Mucosa of rectum (tissue), 2 donors: ENCODE data around the gene QRSL1.
"Not testable (repeated sequence)": the region's sequence is repeated elsewhere in the genome, so short reads cannot be mapped to it uniquely, and the experiment has no call there.

Experiments used
- H3K27ac ChIP-seq, 2 donors: one replicate each; pipeline ENCODE4 v1.7.0; 2013; ENCODE audit warnings: inconsistent platforms in 2 of 2, low read depth in 2 of 2, low read length in 2 of 2
- H3K27me3 ChIP-seq, 2 donors: one replicate each; pipeline ENCODE4 v1.7.0; 2013; ENCODE audit warnings: low read length in 2 of 2; ENCODE audit not compliant: control insufficient read depth in 2 of 2, insufficient read depth in 2 of 2
- H3K36me3 ChIP-seq, 2 donors: one replicate each; pipeline ENCODE4 v1.7.0; 2013; ENCODE audit warnings: low read length in 2 of 2; ENCODE audit not compliant: control insufficient read depth in 2 of 2, insufficient read depth in 2 of 2
- H3K4me1 ChIP-seq, 2 donors: one replicate each; pipeline ENCODE4 v1.7.0; 2013; ENCODE audit warnings: low read length in 2 of 2, mild to moderate bottlenecking in 1 of 2; ENCODE audit not compliant: control insufficient read depth in 2 of 2, insufficient read depth in 2 of 2
- H3K4me3 ChIP-seq, 2 donors: one replicate each; pipeline ENCODE4 v1.7.0; 2013; ENCODE audit warnings: low read length in 2 of 2
- H3K9ac ChIP-seq, 2 donors: one replicate each; pipeline ENCODE4 v1.7.0; 2013; ENCODE audit warnings: low read length in 2 of 2, low read depth in 1 of 2, mild to moderate bottlenecking in 1 of 2
- H3K9me3 ChIP-seq, 2 donors: one replicate each; pipeline ENCODE4 v1.7.0; 2013; ENCODE audit warnings: low read length in 2 of 2; ENCODE audit not compliant: control insufficient read depth in 2 of 2
- donor health status: healthy.
- donor health status: Normal muscosa, but diverticular disease.

The QRSL1 gene

DNA sequence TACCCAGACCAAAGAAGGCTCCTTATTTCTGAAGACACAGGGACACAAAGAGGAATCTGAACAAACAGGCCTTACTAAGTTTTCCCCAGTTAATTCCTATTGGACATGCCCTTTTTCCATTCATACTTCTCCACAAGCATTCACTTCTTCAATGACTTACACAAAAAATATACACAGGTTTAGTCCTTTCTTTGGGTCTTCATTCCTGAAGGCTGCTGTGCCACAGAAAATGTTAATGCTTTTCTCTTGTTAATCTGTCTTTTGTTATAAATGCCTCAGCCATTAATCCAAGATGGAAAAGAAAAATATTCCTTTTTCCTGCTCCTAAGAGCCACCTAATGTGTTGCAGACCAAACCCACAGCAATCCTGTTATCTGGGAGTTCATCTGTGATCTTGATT is 71.2 kb downstream of the QRSL1 start:
- Histone ChIP-seq H3K9me3 (peaks cover 2 to 4% of the 10 kb centered on the region in 2 donors), H3K27me3 (no peaks in the 10 kb centered on the region), H3K36me3 (no peaks in the 10 kb centered on the region), H3K27ac (no peak overlapping the region), H3K4me3 (no peak overlapping the region), H3K9ac (no peak overlapping the region), H3K4me1 (peaks cover 5 to 9% of the 10 kb centered on the region in 2 donors)

DNA sequence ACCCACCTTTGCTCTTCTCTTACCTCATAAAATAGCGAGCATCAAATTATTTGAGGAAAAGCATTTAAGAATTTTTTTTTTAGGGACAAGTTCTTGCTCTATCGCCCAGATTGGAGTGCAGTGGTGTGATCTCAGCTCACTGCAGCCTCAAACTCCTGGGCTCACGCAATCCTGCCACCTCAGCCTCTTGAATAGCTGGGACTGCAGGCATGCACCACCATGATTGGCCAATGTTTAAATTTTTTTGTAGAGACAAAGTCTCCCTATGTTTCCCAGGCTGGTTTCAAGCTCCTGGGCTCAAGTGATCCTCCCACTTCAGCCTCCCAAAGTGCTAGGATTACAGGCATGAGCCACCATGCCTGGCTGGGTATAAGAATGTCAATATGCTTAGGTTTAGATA is 71.8 kb downstream of the QRSL1 start:
- H3K36me3 ChIP-seq, H3K9ac ChIP-seq, H3K9me3 ChIP-seq, H3K4me1 ChIP-seq, H3K27ac ChIP-seq, H3K27me3 ChIP-seq, H3K4me3 ChIP-seq: not testable (repeated sequence)

DNA sequence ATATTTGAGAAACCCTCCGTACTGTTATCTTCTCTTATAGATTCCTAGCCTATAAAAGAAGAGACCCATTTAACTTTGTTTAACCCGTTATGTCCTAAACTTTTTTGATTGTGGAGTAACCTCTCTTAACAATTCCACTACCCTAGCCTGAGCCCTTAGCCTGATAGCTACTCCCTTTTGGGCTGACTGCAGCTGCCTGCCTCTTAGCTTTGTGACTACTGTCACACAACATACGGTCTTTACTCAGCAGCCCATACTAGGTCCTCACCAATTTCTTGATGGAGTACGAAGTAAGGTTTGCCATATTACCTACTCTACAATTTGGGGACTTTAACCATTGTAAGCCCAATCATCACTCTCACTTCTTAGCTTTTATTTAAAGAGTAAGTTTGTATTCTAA is 72.7 kb downstream of the QRSL1 start:
- H3K27me3 ChIP-seq = no peaks in the 10 kb centered on the region
- no peaks in the 10 kb centered on the region for H3K36me3 ChIP-seq
- H3K9ac ChIP-seq = peak overlapping the region; percentile 5 to 21
- H3K4me3 ChIP-seq = no peak overlapping the region
- peaks cover 2 to 4% of the 10 kb centered on the region in 2 donors for H3K9me3 ChIP-seq
- H3K27ac ChIP-seq = peak overlapping the region in 1 of 2 donors; percentile 58
- H3K4me1 ChIP-seq = peaks cover 5 to 9% of the 10 kb centered on the region in 2 donors

DNA sequence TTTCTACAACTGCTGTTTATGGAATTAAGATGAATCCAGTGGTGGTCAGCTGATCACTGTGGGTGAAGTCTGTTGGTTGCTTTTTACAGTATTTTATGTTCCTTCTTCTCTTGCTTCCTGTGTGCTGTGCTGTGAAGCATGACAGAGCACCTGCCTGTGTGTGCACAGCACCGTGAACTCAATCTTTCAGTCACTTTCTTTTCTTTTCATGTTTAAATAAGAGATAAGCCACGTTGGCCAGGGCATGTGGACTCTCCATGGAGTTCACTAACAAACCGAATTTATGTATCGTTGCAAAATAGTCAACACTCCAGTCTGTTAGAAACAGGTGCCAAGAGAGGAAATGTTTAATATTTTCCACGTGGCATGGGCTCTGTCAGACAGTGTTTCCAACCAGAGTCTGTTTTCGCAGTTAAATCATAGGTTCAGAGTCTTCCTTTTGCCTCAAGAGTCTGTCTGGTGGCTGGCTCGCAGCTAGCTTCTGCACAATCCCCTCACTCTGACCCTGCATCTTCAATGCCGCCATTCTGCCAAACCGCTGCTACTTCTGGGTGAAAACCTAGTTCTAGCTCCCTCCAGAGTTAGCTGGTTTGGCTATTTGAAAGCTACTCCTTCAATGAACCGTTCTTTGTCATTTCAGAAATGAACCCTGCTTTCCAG is 73.2 kb downstream of the QRSL1 start:
- Histone ChIP-seq H3K27ac (peak overlapping the region; percentile 12 to 58), H3K4me1 (peaks cover 5 to 9% of the 10 kb centered on the region in 2 donors), H3K36me3 (no peaks in the 10 kb centered on the region), H3K9me3 (peaks cover 2 to 4% of the 10 kb centered on the region in 2 donors), H3K4me3 (peak overlapping the region in 1 of 2 donors; percentile 53), H3K27me3 (no peaks in the 10 kb centered on the region), H3K9ac (peak overlapping the region; percentile 5 to 42)

DNA sequence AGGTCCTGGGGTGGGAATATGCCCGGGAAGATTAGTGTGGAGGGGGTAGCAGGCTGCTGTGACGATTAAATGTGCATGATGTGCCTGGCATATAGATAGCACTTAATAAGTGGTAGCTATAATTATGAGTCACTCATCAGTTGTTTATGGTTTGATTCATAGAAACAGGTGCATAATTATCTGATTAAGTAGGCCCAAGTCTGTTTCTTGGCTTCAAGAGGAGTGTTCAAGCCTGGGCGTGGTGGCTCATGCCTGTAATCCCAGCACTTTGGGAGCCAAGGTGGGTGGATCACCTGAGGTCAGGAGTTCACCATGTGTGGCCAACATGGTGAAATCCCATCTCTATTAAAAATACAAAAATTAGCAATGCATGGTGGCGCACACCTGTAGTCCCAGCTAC is 74.9 kb downstream of the QRSL1 start:
- Histone ChIP-seq H3K27ac (no peak overlapping the region), H3K4me3 (no peak overlapping the region), H3K27me3 (no peaks in the 10 kb centered on the region), H3K9me3 (peaks cover 2 to 4% of the 10 kb centered on the region in 2 donors), H3K4me1 (peaks cover 5 to 9% of the 10 kb centered on the region in 2 donors), H3K9ac (no peak overlapping the region), H3K36me3 (no peaks in the 10 kb centered on the region)

DNA sequence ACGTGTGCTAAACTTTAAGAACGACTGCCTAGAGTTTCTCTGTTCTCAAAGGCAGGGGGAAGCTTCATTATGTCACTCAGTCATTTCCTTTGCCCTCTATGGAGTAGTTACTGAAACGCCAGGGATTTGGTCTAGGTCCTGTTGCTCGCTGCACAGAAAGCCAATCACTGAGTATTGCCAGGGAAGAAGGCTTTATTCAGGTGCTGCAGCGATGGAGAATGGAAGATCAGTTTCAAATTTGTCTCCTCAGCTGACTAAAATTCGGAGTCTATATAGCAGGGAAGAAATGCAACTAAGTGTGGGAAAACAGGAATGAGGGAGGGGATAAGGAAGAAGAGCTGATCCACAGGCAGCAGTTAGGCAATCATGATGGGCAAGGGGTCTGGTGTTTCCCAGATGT is 75.8 kb downstream of the QRSL1 start:
- H3K27ac ChIP-seq = no peak overlapping the region
- H3K9ac ChIP-seq = no peak overlapping the region
- no peaks in the 10 kb centered on the region for H3K27me3 ChIP-seq
- peaks cover 5 to 9% of the 10 kb centered on the region in 2 donors for H3K4me1 ChIP-seq
- peaks cover 2 to 4% of the 10 kb centered on the region in 2 donors for H3K9me3 ChIP-seq
- no peak overlapping the region for H3K4me3 ChIP-seq
- no peaks in the 10 kb centered on the region for H3K36me3 ChIP-seq

DNA sequence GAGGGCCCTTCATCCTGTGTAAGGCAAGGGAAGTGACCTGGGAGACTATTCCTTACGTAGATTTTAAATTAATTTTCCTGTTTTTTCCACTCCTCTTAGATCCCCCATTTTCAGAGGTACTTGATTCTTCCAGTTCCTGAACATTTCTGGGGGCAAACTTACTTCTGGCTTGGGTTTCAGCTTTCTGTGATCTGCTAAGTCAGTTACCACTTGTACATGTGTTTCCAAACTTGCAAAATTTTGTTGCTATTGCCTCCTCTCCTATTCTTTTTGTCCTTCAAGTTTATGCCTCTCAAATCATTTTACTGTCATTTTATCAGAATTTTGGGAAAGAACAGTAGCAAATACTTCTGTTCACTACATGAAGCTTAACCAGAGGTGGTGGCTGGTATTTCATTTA is 81.2 kb downstream of the QRSL1 start:
- Histone ChIP-seq H3K27me3 (no peaks in the 10 kb centered on the region), H3K9ac (no peak overlapping the region), H3K27ac (no peak overlapping the region), H3K4me3 (no peak overlapping the region), H3K9me3 (no peaks in the 10 kb centered on the region), H3K4me1 (no peaks in the 10 kb centered on the region), H3K36me3 (no peaks in the 10 kb centered on the region)

DNA sequence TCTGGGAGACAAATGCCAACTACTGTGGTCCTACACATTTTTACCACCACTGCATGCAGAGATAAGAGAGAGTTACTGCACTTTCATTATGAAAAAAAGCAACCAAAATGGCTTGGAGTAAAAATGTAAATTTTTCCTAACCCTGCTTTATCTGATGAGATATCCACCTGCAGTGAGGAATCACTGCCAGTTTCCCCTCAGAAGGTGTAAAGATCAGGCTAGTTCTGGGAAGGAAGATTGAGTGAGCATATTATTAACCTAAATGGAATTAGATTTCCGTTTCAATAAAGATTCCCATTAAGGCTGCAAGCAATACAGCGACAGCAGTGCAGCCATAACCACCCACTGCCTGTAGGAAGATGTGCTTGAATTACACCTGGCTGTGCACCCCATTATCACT is 84.9 kb downstream of the QRSL1 start:
- H3K36me3 ChIP-seq = no peaks in the 10 kb centered on the region
- no peaks in the 10 kb centered on the region for H3K27me3 ChIP-seq
- H3K4me1 ChIP-seq = peaks cover 6 to 11% of the 10 kb centered on the region in 2 donors
- no peaks in the 10 kb centered on the region for H3K9me3 ChIP-seq
- H3K27ac ChIP-seq = no peak overlapping the region
- no peak overlapping the region for H3K4me3 ChIP-seq
- H3K9ac ChIP-seq = no peak overlapping the region

DNA sequence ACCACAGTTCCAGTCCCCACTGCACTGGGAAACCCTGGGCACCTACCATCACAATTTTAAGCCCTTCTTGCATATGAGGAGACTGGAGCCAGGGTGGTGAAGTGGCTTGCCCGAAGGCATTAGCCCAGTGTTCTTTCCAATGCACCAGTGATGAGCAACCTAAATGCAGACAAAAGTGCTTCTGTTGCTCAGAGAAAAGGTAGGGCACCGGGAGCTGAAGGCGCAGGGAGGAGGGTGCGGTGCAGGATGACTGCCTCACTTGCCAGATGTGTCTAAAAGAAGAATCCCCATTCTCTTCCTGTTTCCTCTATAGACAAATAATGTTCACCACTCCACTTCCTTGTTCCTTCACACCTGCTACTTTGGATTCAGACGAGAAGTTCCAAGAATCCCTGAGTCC is 86.5 kb downstream of the QRSL1 start:
- no peaks in the 10 kb centered on the region for H3K27me3 ChIP-seq
- H3K4me1 ChIP-seq = peaks cover 6 to 11% of the 10 kb centered on the region in 2 donors
- H3K4me3 ChIP-seq = no peak overlapping the region
- no peak overlapping the region for H3K9ac ChIP-seq
- H3K27ac ChIP-seq = no peak overlapping the region
- H3K9me3 ChIP-seq = no peaks in the 10 kb centered on the region
- H3K36me3 ChIP-seq = no peaks in the 10 kb centered on the region

DNA sequence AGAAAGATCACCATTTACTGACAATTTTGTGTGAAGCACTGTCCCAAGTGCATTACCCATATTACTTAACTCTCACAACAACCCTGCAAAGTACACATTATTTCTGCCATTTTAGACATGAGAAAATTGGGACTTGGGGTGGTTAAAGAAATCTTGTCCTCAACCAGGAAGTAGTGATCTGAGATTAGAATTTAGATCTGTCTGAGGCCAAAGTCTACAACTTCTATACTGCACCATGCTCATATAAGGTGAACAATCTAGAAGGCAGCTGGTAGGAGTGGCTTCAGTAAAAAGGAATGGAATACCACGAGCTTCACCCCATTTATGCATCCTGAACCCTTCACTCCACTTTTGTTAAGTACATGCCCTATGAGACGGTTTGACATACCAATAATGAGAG is 87.6 kb downstream of the QRSL1 start:
- H3K27me3 ChIP-seq = no peaks in the 10 kb centered on the region
- H3K36me3 ChIP-seq = no peaks in the 10 kb centered on the region
- no peaks in the 10 kb centered on the region for H3K9me3 ChIP-seq
- no peak overlapping the region for H3K4me3 ChIP-seq
- H3K4me1 ChIP-seq = peaks cover 6 to 11% of the 10 kb centered on the region in 2 donors
- no peak overlapping the region for H3K9ac ChIP-seq
- H3K27ac ChIP-seq = peak overlapping the region; percentile 53 to 56
